Measurements from ENCODE around the gene TXNDC5. TPM values are rescaled to one million over a fixed set of nuclear protein-coding genes. Genes with fewer than 3 reads are reported as not detected.

The TXNDC5 gene
- total and polyA plus RNA-seq, 4 donors = 50.2 to 273 (median 160) TPM

DNA sequence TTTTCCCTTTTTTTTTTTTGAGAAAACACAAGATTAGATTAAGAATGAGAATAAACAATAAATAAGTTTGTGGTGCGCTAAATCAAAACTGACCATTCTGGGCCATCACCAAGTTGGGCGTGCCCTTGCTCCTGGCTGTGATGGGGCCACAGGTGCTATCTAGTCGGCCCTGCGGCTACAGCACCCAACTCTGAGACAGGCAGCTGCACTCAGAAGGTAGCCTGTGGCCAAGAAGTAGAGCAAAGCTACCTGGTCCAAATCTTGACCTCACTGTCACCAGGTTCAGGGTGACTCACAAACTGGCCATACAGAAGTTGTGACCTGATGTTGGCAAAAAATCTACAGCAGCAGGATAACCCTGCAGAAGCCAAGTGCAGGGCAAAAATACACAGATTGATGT, 3.4 kb downstream of the TXNDC5 start:
- Histone ChIP-seq H3K27ac (ENCODE audit: low read depth in 1 of 2, low read length in 2 of 2) (no peak overlapping the region), H3K9me3 (ENCODE audit: control insufficient read depth in 4 of 4, low read length in 3 of 4) (no peaks in the 10 kb centered on the region), H3K4me1 (ENCODE audit: control insufficient read depth in 4 of 4, insufficient read depth in 4 of 4, low read length in 3 of 4) (peaks cover 19 to 43% (median 28%) of the 10 kb centered on the region in 4 donors), H3K9ac (ENCODE audit: low read depth in 1 of 2, low read length in 2 of 2) (no peak overlapping the region), H3K27me3 (ENCODE audit: control insufficient read depth in 4 of 4, insufficient read depth in 4 of 4, low read length in 3 of 4) (no peaks in the 10 kb centered on the region), H3K4me3 (ENCODE audit: low read depth in 1 of 3, low read length in 3 of 3) (no peak overlapping the region), H3K36me3 (ENCODE audit: control insufficient read depth in 4 of 4, insufficient read depth in 3 of 4, low read depth in 1 of 4, low read length in 3 of 4) (peaks cover 5 to 23% (median 19%) of the 10 kb centered on the region in 4 donors)
- TF ChIP-seq RXRA (IDR thresholded peaks at IDR 0.05) (no peak), HNF4A (conservative IDR thresholded peaks at IDR 0.05) (no peak), EGR1 (IDR thresholded peaks at IDR 0.05; ENCODE audit: low read depth in 2 of 2) (no peak), YY1 (IDR thresholded peaks at IDR 0.05) (no peak)
- TF ChIP-seq, protein P1, sequence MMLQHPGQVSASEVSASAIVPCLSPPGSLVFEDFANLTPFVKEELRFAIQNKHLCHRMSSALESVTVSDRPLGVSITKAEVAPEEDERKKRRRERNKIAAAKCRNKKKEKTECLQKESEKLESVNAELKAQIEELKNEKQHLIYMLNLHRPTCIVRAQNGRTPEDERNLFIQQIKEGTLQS (IDR thresholded peaks at IDR 0.05) = no peak
- DNase-seq (ENCODE audit: low spot score) = no peak
- WGBS = 92% methylated on average over 4 of the region's 4 CpGs

DNA sequence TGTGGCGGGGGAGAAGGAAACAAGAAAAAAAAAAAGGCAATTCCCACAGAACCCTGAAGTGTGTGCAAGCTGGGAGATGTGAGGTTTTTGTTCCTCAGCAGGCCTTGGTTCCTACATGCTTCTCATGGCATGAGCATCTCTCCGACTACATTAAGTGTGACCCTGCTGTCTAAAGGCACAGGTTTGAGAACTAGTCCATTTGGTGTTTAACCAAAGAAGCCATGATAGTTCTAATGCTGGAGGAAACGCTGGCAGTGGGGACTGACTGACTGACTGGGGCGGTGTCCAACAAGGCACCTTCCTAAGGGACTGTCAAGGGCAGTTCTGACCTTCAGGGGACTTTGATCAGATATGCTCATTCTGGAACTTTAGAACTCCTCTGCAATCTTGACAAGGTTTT, 3.8 kb downstream of the TXNDC5 start:
- H3K9me3 ChIP-seq (ENCODE audit: control insufficient read depth in 4 of 4, low read length in 3 of 4) = no peaks in the 10 kb centered on the region
- DNase-seq (ENCODE audit: low spot score) = no peak
- no peaks in the 10 kb centered on the region for H3K27me3 ChIP-seq (ENCODE audit: control insufficient read depth in 4 of 4, insufficient read depth in 4 of 4, low read length in 3 of 4)
- no peak overlapping the region for H3K27ac ChIP-seq (ENCODE audit: low read depth in 1 of 2, low read length in 2 of 2)
- 89% methylated on average over 4 of the region's 4 CpGs for WGBS
- peaks cover 18 to 41% (median 27%) of the 10 kb centered on the region in 4 donors for H3K4me1 ChIP-seq (ENCODE audit: control insufficient read depth in 4 of 4, insufficient read depth in 4 of 4, low read length in 3 of 4)
- TF ChIP-seq YY1 (IDR thresholded peaks at IDR 0.05) (no peak), GABPA (IDR thresholded peaks at IDR 0.05 in 1 of 2, conservative IDR thresholded peaks at IDR 0.05 in 1 of 2) (no peak), FOXA1 (IDR thresholded peaks at IDR 0.05) (no peak), NR2F2 (IDR thresholded peaks at IDR 0.05) (no peak), SP1 (IDR thresholded peaks at IDR 0.05) (no peak), TAF1 (conservative IDR thresholded peaks at IDR 0.05) (no peak), HNF4A (conservative IDR thresholded peaks at IDR 0.05) (no peak), EGR1 (IDR thresholded peaks at IDR 0.05; ENCODE audit: low read depth in 2 of 2) (no peak), RXRA (IDR thresholded peaks at IDR 0.05) (no peak), HNF4G (IDR thresholded peaks at IDR 0.05) (no peak), FOXA2 (IDR thresholded peaks at IDR 0.05) (no peak)
- TF ChIP-seq, protein P2, sequence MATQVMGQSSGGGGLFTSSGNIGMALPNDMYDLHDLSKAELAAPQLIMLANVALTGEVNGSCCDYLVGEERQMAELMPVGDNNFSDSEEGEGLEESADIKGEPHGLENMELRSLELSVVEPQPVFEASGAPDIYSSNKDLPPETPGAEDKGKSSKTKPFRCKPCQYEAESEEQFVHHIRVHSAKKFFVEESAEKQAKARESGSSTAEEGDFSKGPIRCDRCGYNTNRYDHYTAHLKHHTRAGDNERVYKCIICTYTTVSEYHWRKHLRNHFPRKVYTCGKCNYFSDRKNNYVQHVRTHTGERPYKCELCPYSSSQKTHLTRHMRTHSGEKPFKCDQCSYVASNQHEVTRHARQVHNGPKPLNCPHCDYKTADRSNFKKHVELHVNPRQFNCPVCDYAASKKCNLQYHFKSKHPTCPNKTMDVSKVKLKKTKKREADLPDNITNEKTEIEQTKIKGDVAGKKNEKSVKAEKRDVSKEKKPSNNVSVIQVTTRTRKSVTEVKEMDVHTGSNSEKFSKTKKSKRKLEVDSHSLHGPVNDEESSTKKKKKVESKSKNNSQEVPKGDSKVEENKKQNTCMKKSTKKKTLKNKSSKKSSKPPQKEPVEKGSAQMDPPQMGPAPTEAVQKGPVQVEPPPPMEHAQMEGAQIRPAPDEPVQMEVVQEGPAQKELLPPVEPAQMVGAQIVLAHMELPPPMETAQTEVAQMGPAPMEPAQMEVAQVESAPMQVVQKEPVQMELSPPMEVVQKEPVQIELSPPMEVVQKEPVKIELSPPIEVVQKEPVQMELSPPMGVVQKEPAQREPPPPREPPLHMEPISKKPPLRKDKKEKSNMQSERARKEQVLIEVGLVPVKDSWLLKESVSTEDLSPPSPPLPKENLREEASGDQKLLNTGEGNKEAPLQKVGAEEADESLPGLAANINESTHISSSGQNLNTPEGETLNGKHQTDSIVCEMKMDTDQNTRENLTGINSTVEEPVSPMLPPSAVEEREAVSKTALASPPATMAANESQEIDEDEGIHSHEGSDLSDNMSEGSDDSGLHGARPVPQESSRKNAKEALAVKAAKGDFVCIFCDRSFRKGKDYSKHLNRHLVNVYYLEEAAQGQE (IDR thresholded peaks at IDR 0.05) = no peak
- TF ChIP-seq, protein P3, sequence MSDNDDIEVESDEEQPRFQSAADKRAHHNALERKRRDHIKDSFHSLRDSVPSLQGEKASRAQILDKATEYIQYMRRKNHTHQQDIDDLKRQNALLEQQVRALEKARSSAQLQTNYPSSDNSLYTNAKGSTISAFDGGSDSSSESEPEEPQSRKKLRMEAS (IDR thresholded peaks at IDR 0.05) = no peak
- TF ChIP-seq, protein P4, sequence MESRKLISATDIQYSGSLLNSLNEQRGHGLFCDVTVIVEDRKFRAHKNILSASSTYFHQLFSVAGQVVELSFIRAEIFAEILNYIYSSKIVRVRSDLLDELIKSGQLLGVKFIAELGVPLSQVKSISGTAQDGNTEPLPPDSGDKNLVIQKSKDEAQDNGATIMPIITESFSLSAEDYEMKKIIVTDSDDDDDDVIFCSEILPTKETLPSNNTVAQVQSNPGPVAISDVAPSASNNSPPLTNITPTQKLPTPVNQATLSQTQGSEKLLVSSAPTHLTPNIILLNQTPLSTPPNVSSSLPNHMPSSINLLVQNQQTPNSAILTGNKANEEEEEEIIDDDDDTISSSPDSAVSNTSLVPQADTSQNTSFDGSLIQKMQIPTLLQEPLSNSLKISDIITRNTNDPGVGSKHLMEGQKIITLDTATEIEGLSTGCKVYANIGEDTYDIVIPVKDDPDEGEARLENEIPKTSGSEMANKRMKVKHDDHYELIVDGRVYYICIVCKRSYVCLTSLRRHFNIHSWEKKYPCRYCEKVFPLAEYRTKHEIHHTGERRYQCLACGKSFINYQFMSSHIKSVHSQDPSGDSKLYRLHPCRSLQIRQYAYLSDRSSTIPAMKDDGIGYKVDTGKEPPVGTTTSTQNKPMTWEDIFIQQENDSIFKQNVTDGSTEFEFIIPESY (IDR thresholded peaks at IDR 0.05) = no peak
- H3K36me3 ChIP-seq (ENCODE audit: control insufficient read depth in 4 of 4, insufficient read depth in 3 of 4, low read depth in 1 of 4, low read length in 3 of 4) = peaks cover 5 to 27% (median 21%) of the 10 kb centered on the region in 4 donors
- no peak overlapping the region for H3K9ac ChIP-seq (ENCODE audit: low read depth in 1 of 2, low read length in 2 of 2)
- no peak overlapping the region for H3K4me3 ChIP-seq (ENCODE audit: low read depth in 1 of 3, low read length in 3 of 3)

Data from liver (tissue), 9 donors.